HuH-7 (cell line): ENCODE results near the gene SNAI3.

Experiments used
- DNase-seq: peaks from one replicate; pipeline ENCODE4 v3.0.0; 2011; ENCODE audit warnings: low spot score

SNAI3 gene

DNA sequence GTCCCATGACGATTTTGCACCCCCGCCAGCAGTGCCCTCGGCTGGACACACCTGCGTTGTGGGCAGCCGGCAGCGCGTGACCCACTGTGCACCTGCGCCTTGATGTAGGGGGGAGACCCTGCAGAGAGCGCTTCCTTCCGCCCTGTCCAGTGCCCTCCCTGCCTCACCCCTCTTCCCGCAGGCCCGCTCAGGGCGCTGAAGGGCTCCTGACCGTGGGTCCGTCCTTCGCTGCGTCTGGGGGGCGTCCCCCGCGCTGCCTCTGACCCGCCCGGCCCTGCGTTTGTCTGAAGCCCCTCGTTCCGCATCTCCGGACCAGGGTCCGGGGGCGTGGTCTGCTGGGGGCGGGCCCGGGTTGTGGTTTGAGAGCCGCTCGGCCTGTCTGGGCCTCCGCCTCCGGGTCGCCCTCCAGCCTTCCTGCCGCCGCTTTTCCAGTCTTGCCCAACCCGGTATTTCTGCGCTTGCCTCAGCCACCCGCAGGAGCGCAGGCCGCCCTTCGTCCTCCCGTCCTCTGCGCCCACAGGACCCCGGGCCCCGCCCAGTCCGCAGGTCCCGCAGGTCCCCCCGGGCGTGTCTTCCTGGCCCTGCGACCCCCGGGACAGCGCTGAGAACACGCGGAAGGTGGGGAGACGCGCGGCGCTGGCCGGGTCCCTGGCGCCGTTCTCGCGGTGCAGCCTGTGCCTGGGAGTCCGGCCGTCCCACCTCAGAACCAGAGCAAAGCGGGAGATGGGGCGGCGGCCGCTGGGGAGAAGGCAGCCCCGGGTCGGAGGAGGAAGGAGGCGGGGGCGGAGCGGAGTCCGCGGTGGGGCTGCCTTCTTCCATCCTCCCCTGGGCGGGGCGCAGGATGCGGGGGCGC, 51.9 kb downstream of the SNAI3 start:
- no peak for DNase-seq

DNA sequence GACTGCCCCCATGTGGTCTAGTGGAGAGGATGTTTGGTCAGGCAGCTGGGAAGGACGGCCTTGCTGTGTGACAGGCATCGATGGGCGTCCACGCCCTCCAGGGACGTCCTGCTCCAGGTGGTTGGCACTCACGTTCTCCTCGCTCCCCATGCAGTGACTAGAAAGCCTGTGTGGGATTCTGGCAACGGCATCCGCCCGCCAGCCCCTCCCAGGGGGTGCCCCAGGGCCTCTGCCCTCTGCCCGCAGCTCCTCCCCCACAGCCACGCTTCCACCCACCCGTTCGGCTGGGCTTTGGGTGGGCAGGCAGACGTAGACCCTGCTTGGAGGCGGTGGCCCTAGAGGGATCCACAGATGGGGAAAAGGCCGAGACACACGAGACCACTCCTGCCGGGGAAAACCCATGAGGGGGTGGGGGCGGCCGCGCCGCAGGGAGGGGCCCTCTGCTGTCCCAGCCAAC, 52.6 kb downstream of the SNAI3 start:
- DNase-seq = peak; percentile 90

DNA sequence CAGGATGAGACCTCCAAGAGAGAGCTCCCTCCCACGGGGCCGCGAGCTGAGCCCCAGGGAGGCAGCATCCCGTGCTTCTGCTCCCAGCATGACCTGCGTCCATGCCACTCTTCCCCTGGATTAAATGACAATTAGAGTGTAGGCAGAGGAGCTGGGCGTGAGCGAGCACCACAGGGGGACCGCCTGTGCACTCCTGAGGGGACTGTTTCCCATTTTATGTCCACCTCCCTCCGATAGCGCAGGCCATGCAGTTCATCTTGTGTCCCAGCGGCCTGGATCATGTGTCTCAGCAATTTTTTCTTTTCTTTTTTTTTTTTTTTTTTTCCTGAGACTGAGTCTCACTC, 53.7 kb downstream of the SNAI3 start:
- no peak for DNase-seq

DNA sequence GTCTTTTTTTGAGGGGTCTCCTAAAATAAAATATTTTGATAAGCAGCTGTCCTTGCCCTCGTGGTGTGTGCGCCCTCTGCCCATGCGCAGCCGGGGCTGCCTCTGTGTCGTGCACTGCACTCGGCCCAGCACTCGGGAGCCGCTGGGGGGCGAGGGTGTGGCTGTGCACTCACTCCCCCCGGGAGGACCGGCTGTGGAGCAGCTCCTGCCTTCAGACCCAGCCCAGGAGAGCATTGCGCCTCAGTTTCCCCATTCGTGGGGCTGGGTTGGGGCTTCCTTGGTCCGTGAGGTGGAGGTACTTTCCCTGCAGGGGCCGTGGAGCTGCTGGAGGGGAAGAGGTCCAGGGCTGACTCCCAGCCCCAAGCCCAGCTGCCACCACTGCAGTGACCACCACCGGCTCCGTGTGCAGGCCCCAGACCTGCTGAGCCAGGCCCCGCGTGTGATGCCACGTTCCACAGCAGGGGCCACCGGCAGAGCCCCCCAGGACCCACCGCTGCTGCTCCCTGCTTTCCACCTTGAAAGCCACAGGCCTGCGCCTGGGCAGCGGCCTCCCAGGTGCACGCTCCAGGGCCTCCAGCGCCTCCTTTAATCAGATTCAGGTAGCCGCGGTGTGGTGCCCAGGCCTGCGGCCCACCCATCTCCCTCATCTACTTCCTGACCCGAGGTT, 54.3 kb downstream of the SNAI3 start:
- no peak for DNase-seq

DNA sequence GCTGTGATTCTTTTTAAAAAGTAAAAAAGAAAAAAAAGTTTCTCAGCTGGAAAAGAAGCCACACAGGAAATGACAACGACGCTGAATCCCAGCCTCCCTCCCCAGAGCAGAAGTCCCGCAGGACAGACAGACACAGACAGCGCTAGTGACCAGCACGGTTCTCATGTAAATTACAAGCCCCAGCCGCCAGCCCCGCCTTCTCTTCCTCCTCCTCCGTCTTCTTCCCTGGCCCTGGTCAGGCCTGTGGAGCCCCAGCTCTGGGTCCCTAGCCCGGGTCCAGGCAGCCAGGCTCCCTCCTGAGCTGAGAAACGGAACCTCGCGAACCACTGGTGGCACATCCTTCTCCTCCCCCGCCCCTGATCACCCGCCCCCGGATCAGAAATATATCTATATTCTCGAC, 54.9 kb downstream of the SNAI3 start:
- DNase-seq = no peak

DNA sequence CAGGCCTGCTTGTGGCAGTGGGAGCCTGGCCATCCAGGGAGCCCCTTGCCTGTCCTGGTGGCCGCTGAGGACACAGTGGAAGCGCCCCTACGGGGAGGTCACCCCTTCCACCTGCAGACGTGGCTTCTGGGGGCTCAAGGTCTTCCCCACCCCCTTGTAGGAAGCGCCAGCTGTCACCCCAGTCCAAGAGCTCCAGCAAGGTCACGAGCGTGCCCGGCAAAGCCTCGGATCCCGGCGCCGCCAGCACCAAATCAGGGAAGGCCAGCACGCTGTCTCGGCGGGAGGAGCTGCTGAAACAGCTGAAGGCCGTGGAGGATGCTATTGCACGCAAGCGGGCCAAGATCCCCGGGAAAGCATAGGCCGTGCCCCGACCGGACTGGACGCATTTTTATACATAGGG, 55.4 kb downstream of the SNAI3 start:
- no peak for DNase-seq

DNA sequence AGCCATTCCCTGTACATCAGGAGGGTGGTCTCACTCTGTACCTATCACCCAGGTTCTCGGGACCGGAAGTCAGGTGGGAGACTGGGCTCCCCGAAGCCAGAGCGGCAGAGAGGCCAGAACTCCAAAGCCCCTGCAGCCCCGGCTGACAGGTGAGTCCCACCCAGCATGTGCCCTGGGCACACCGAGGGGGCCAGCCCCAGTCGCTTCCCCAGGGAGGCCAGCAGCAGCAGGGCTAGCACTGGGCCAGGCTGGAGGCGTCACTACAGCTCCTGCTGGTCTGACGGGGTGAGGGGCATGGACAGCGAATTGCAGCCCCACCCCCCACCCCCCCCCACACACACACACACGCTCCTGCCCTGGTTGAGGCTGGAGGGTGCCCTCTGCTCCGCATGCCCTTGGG, 55.9 kb downstream of the SNAI3 start:
- DNase-seq = no peak

DNA sequence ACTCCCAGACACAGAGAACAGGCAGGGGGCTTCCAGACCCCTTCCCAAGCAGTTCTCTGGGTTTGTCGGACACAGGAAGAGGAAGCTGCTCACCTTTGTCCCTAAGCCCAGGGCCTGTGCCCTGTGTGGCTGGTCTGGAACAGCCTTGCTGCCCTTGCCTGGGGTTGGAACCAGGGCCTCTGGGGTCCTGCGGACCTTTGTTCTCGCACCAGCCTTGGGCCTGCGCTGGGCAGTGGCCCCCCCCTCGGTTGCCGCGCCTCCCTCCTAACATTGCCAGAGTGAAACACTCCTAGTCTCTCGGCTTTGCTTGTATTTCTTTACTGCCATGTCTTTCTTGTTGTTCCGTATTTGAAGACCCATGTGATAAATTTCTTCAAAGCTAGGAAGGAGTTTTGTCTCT, 56.5 kb downstream of the SNAI3 start:
- DNase-seq = no peak

DNA sequence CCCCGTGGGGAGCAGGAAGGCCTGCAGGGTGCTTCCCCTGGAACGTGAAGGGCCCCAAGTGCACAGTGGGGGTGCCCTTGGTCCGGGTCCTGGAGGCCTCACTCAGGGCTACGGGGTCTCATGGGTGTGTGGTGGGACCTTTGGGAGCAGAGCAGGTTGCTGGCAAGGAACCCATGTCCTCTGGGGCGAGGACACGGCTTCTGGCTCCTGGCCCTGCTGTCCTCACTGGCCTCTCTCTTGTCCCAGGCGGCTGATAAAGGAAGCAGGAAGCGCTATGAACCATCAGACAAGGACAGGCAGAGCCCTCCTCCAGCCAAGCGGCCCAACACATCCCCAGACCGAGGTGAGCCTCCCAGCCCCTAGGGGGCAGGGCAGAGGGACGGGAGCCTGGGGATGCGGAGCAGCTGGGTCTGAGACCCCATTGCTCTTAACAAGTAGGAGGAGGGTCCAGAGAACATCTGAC, 57.8 kb downstream of the SNAI3 start:
- peak; percentile 97 for DNase-seq
